Measurements from ENCODE around the gene UROC1. TPM values are rescaled to one million over a fixed set of nuclear protein-coding genes. Genes with fewer than 3 reads are reported as not detected.

UROC1 gene
- total and polyA plus RNA-seq, 2 of the 4 experiments (the other 2 are of a cell fraction): not detected

DNA sequence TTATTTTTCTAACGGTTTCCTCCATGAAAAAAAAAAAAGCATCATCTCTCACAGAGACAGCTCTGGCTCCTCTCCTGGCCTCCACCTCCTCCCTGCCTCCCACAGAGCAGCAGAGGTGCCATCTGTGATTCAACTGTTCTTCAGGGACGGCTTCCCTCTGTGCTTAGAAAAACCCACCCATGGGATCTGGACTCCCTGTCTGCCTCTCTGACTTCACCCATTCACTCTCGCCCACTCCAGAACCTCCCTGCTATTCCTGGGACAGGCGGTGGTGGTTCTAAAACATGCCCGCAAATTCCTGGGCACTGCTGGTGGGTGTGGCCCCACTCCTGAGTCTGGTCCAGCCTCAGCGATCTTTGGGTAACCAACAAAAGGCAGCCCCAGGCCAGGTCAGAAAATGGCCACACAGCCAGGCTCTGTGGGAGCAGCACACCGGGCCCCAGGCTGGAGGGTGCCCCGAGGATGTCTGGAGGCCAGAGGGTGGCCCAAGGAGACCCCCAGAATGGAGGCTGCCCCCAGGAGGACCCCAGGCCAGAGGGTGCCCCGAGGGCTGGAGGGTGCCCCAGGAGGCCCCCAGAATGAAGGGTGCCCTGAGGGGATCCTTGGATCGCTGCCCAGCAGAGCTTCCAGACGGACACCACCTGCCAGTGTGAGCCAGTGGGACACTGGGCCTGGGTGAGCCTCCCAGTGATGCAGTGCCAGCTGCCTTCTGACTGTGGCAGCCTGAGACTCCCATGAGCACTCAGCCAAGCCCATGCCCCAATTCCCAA, 3.7 kb upstream of the UROC1 start:
- H3K4me2 ChIP-seq (ENCODE audit: low read depth, low read length): no peak overlapping the region
- intact Hi-C loops (cut with micrococcal nuclease): loop anchor here (5.0 kb wide), 3 partner anchors 231 to 461 kb away; partner anchors contain the start of gene PLXNA1
- H3K27ac ChIP-seq (ENCODE audit: insufficient read depth, low read length): no peak overlapping the region
- no peaks in the 10 kb centered on the region for H4K20me1 ChIP-seq (ENCODE audit: insufficient read depth, low read length)
- H3K56ac ChIP-seq (ENCODE audit: extremely low read depth, insufficient read depth, low read length): no peak overlapping the region
- H3K4me1 ChIP-seq (ENCODE audit: control insufficient read depth, insufficient read depth, low read length): no peaks in the 10 kb centered on the region; the same call in 1 of the 2 replicates
- in situ Hi-C loops (cut with MboI; ENCODE audit: low sequenced_read_pairs): loop anchor here (10.0 kb wide), 1 partner anchor 933 kb away; no protein-coding TSS in a partner anchor
- no peak overlapping the region for H3K23ac ChIP-seq (ENCODE audit: low read depth, low read length)
- no peak overlapping the region for H2AK5ac ChIP-seq (ENCODE audit: low read depth, low read length)
- POLR2A ChIA-PET (ENCODE audit: unreplicated experiment): no interaction called here
- H3K9me3 ChIP-seq (ENCODE audit: control insufficient read depth, insufficient read depth, low read length): no peaks in the 10 kb centered on the region
- no peak overlapping the region for H2BK15ac ChIP-seq (ENCODE audit: low read depth, low read length)
- H4K8ac ChIP-seq (ENCODE audit: low read depth in 2 of 2, low read length in 2 of 2): no peak overlapping the region
- H3K18ac ChIP-seq (ENCODE audit: low read depth, low read length): no peak overlapping the region
- no peak overlapping the region for H2BK20ac ChIP-seq (ENCODE audit: low read depth, low read length)
- no peak overlapping the region for H2BK5ac ChIP-seq (ENCODE audit: low read depth, low read length, poor library complexity, severe bottlenecking)
- no peaks in the 10 kb centered on the region for H3K36me3 ChIP-seq (ENCODE audit: control insufficient read depth, insufficient read depth, low read length)
- ATAC-seq (ENCODE audit: low read depth) (no peak), DNase-seq (no peak)
- H2AK9ac ChIP-seq (replicated peaks; ENCODE audit: low read depth, low read length, poor library complexity): peak overlapping the region; percentile 5
- CTCF ChIA-PET: no interaction called here
- WGBS, 2 experiments (ENCODE audit: extremely low coverage in 2 of 2, insufficient read length in 1 of 2): 40% methylated on average over 2 of the region's 11 CpGs; no CpG with 5 or more reads in 1 of the 2 experiments
- BruUV-seq (replicated peaks): no TSS peak
- TF ChIP-seq CEBPB (IDR thresholded peaks at IDR 0.05; ENCODE audit: low read depth, low read length): no peak
- TF ChIP-seq CHD1 (IDR thresholded peaks at IDR 0.05; ENCODE audit: low read depth, low read length): no peak
- H2AFZ ChIP-seq (replicated peaks; ENCODE audit: low read length, poor library complexity): no peak overlapping the region
- no peak overlapping the region for H4K91ac ChIP-seq (ENCODE audit: insufficient read depth, low read depth, low read length)
- no peak overlapping the region for H4K5ac ChIP-seq (ENCODE audit: low read depth, low read length)
- H2BK120ac ChIP-seq (ENCODE audit: low read depth, low read length): no peak overlapping the region
- H3K9me1 ChIP-seq (ENCODE audit: insufficient read depth, low read length): no peaks in the 10 kb centered on the region; the same call in 1 of the 2 replicates
- H3K27me3 ChIP-seq (ENCODE audit: control insufficient read depth, insufficient read depth, low read length): peaks cover 43% of the 10 kb centered on the region
- H3K14ac ChIP-seq (replicated peaks; ENCODE audit: low read depth, low read length): no peak overlapping the region
- H3K79me1 ChIP-seq (ENCODE audit: low read depth in 1 of 2, low read length in 2 of 2): no peaks in the 10 kb centered on the region
- H3K9ac ChIP-seq (ENCODE audit: low read depth, low read length): no peak overlapping the region
- H3K4ac ChIP-seq (ENCODE audit: low read depth, low read length): no peak overlapping the region
- H3K4me3 ChIP-seq (ENCODE audit: insufficient read depth, low read depth, low read length): no peak overlapping the region
- dilution Hi-C loops (cut with HindIII; ENCODE audit: low sequenced_read_pairs, unreplicated experiment): no loop called here
